Measurements from ENCODE around the gene STXBP3. TPM values are rescaled to one million over a fixed set of nuclear protein-coding genes. Genes with fewer than 3 reads are reported as not detected.

STXBP3 gene
- total RNA-seq, 1 experiment from 2014 or later, result 34.1 TPM

DNA sequence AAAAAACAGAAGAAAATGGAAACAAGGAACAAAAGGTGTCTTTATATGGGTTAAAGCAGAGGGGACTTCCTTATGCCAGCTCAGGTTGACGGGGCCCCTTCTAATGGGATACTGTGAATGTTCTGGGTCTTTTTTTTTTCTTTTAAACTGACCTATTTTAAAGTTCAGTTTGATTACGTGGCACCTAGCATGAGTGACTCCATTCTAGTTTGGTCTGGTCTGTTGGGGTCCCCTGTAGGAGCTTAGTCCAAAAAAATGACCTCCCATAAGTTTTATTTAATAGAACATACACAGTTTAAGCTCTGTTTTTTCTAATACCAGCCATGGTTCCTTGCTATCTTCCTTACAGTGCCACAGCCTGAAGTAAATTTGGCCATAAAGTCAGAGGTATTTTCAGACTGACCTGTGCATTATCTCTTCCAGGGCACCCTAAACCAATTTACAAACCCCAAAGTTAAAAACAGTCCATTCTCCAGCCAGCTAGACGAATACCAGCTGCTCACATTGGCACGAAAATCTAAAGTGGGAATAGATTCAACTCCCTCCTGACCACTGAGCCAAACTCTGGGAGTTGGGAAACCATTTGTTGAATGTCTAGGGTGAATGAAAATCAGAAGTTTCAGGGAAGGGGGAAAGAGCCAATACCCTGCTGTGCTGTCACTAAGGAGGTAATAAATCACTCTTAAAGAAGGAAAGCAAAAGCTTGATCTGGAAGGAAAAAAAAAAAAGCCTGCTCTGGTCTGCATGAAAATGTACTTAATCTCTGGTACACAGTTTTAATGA, 68.1 kb downstream of the STXBP3 start:
- H2BK5ac ChIP-seq (ENCODE audit: insufficient read length, low read length), result no peak overlapping the region
- H4K20me1 ChIP-seq (ENCODE audit: control insufficient read depth, insufficient read depth, insufficient read length), result no peaks in the 10 kb centered on the region
- H3K56ac ChIP-seq (ENCODE audit: insufficient read length, low read depth, low read length), result no peak overlapping the region
- WGBS (ENCODE audit: extremely low coverage, insufficient read length, low lambda C conversion rate), result no CpG with 5 or more reads among the region's 4 CpGs
- Mint-ChIP-seq H3K9me3 (no peaks in the 10 kb centered on the region), H3K4me3 (no peak overlapping the region), H3K4me1 (peaks cover 31 to 36% of the 10 kb centered on the region in 2 experiments), H3K27me3 (ENCODE audit: low read depth) (no peaks in the 10 kb centered on the region), H3K27ac (peak overlapping the region in 1 of 3 experiments; percentile 27; a peak in 1 of 7 replicates), H3K36me3 (ENCODE audit: insufficient read depth in 1 of 3, low read depth in 3 of 3) (0 out of 7 replicates have a peak, but pooled peaks cover 0 to 3% (median 0%) of the 10 kb centered on the region in 3 experiments)
- H3K14ac ChIP-seq (ENCODE audit: insufficient read depth, low read length), result no peak overlapping the region
- no peaks in the 10 kb centered on the region for H3K79me1 ChIP-seq (ENCODE audit: insufficient read depth, low read depth, low read length, poor library complexity, severe bottlenecking)
- no peak for DNase-seq
- no peak overlapping the region for H4K91ac ChIP-seq (ENCODE audit: insufficient read length, low read depth, low read length)
- H3K27ac ChIP-seq (ENCODE audit: insufficient read length, low read depth, low read length), result no peak overlapping the region
- no peak overlapping the region for H4K8ac ChIP-seq (replicated peaks; ENCODE audit: insufficient read length, low read depth, low read length)
- no peak overlapping the region for H2AK5ac ChIP-seq (ENCODE audit: insufficient read length, low read length)
- no peak overlapping the region for H3K23ac ChIP-seq (ENCODE audit: insufficient read length, low read depth, low read length)
- no peaks in the 10 kb centered on the region for H3K9me3 ChIP-seq (ENCODE audit: control insufficient read depth, low read depth, low read length)
- H2BK12ac ChIP-seq (ENCODE audit: insufficient read length, low read depth, low read length), result no peak overlapping the region
- H3K4ac ChIP-seq (ENCODE audit: low read depth, low read length), result no peak overlapping the region
- no peaks in the 10 kb centered on the region for H3K23me2 ChIP-seq (ENCODE audit: insufficient read length, low read depth, low read length, poor library complexity, severe bottlenecking)
- no peaks in the 10 kb centered on the region for H3K27me3 ChIP-seq (ENCODE audit: insufficient read depth, low read length)
- H2BK120ac ChIP-seq (ENCODE audit: low read depth, low read length, poor library complexity, severe bottlenecking), result no peak overlapping the region
- peak overlapping the region; percentile 11 for H3K18ac ChIP-seq (ENCODE audit: insufficient read length, low read depth, low read length)
- H3K9ac ChIP-seq (ENCODE audit: extremely low read depth, insufficient read length, low read length), result no peak overlapping the region
- no peak overlapping the region for H2BK15ac ChIP-seq (ENCODE audit: low read depth, low read length)
- peak overlapping the region; percentile 52 for H2AFZ ChIP-seq (ENCODE audit: low read length)
- TF ChIP-seq, protein P1, sequence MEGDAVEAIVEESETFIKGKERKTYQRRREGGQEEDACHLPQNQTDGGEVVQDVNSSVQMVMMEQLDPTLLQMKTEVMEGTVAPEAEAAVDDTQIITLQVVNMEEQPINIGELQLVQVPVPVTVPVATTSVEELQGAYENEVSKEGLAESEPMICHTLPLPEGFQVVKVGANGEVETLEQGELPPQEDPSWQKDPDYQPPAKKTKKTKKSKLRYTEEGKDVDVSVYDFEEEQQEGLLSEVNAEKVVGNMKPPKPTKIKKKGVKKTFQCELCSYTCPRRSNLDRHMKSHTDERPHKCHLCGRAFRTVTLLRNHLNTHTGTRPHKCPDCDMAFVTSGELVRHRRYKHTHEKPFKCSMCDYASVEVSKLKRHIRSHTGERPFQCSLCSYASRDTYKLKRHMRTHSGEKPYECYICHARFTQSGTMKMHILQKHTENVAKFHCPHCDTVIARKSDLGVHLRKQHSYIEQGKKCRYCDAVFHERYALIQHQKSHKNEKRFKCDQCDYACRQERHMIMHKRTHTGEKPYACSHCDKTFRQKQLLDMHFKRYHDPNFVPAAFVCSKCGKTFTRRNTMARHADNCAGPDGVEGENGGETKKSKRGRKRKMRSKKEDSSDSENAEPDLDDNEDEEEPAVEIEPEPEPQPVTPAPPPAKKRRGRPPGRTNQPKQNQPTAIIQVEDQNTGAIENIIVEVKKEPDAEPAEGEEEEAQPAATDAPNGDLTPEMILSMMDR (conservative IDR thresholded peaks at IDR 0.05), result no peak
- no peak overlapping the region for H2BK20ac ChIP-seq (ENCODE audit: low read depth, low read length, poor library complexity, severe bottlenecking)
- no peaks in the 10 kb centered on the region; the same call in 1 of the 2 replicates for H3K4me1 ChIP-seq (ENCODE audit: insufficient read depth, low read length)
- no peak overlapping the region for H4K5ac ChIP-seq (ENCODE audit: insufficient read length, low read depth, low read length)
- H3K79me2 ChIP-seq (ENCODE audit: insufficient read depth, low read length), result no peaks in the 10 kb centered on the region
- H3K4me2 ChIP-seq (ENCODE audit: insufficient read depth, insufficient read length, low read length), result no peak overlapping the region
- no peak overlapping the region for H3T11ph ChIP-seq (ENCODE audit: low read length)
